HG03175 (cell line): ENCODE data around the gene IL10RB.
"Not testable (repeated sequence)": the region's sequence is repeated elsewhere in the genome, so short reads cannot be mapped to it uniquely, and the experiment has no call there.

Experiments
- ATAC-seq: cut with Tn5 transposase; IDR thresholded peaks from one replicate; pipeline ENCODE4 v1.9.1; 2021; ENCODE audit warnings: mild to moderate bottlenecking, moderate library complexity; ENCODE audit not compliant: unreplicated experiment

The IL10RB gene

GRCh38 chr21:33300701-33301631 lies 34.8 kb downstream of the IL10RB start:
- no peak for ATAC-seq

GRCh38 chr21:33301632-33302002 lies 35.5 kb downstream of the IL10RB start:
- ATAC-seq, result no peak

- no peak for ATAC-seq
Measured at GRCh38 chr21:33302055-33302454, 35.9 kb downstream of the IL10RB start.

GRCh38 chr21:33302796-33303195 lies 36.6 kb downstream of the IL10RB start:
- ATAC-seq, result no peak

GRCh38 chr21:33305344-33305671 lies 39.1 kb downstream of the IL10RB start:
- ATAC-seq, result no peak

GRCh38 chr21:33305938-33306337 lies 39.8 kb downstream of the IL10RB start:
- ATAC-seq, result no peak

GRCh38 chr21:33308586-33309490 lies 42.7 kb downstream of the IL10RB start:
- peak; percentile 91 for ATAC-seq

- no peak for ATAC-seq
Measured at GRCh38 chr21:33309778-33310177, 43.6 kb downstream of the IL10RB start.

GRCh38 chr21:33312121-33312520 lies 46.0 kb downstream of the IL10RB start:
- no peak for ATAC-seq

- no peak for ATAC-seq
Measured at GRCh38 chr21:33313183-33313582, 47.0 kb downstream of the IL10RB start.

GRCh38 chr21:33313611-33314010 lies 47.4 kb downstream of the IL10RB start:
- ATAC-seq, result no peak

GRCh38 chr21:33314111-33314510 lies 47.9 kb downstream of the IL10RB start:
- no peak for ATAC-seq

- no peak for ATAC-seq
Measured at GRCh38 chr21:33315946-33316710, 50.0 kb downstream of the IL10RB start.

- no peak for ATAC-seq
Measured at GRCh38 chr21:33317145-33317544, 51.0 kb downstream of the IL10RB start.

GRCh38 chr21:33317786-33318486 lies 51.8 kb downstream of the IL10RB start:
- ATAC-seq, result no peak

GRCh38 chr21:33321005-33321404 lies 54.8 kb downstream of the IL10RB start:
- not testable (repeated sequence) for ATAC-seq

GRCh38 chr21:33323610-33324009 lies 57.4 kb downstream of the IL10RB start:
- ATAC-seq, result not testable (repeated sequence)

- peak; percentile 75 for ATAC-seq
Measured at GRCh38 chr21:33324291-33325221, 58.4 kb downstream of the IL10RB start, which contains the start of gene IFNAR1. Gene IFNAR1, plus strand, starts transcription at chr21:33324970. Its CDS starts 86 bp downstream, at chr21:33325056.
